Smooth muscle cell (in vitro differentiated cells): ENCODE data around the gene RPS6KA2. TPM values are rescaled to one million over a fixed set of nuclear protein-coding genes. Genes with fewer than 3 reads are reported as not detected.

Experiments
- DNase-seq: peaks from one replicate; lab custom pipeline; 2025; ENCODE audit not compliant: unreplicated experiment; lab: John Stamatoyannopoulos, UW
- H2AFZ ChIP-seq: fragments of 200-600 bp; sonication (generic); 2 replicates; pipeline ENCODE4 v1.6.0; 2016; ENCODE audit warnings: antibody characterized with exemption, low read depth, mild to moderate bottlenecking
- H3F3A ChIP-seq: fragments of 200-600 bp; sonication (generic); 2 replicates; pipeline ENCODE4 v1.6.0; 2017; ENCODE audit warnings: antibody characterized with exemption, low read depth
- H3K27ac ChIP-seq: fragments of 200-600 bp; sonication (generic); 2 replicates; pipeline ENCODE4 v1.5.1; 2016; ENCODE audit warnings: low read depth, mild to moderate bottlenecking
- H3K27me3 ChIP-seq: fragments of 200-600 bp; sonication (generic); 2 replicates; pipeline ENCODE4 v1.6.1; 2016; ENCODE audit warnings: low read depth, mild to moderate bottlenecking
- H3K36me3 ChIP-seq: fragments of 200-600 bp; sonication (generic); 2 replicates; pipeline ENCODE4 v1.5.1; 2016; ENCODE audit warnings: low read depth
- H3K4me1 ChIP-seq: fragments of 200-600 bp; sonication (generic); 2 replicates; pipeline ENCODE4 v1.5.1; 2016; ENCODE audit warnings: low read depth
- H3K4me2 ChIP-seq: fragments of 200-600 bp; sonication (generic); 2 replicates; pipeline ENCODE4 v1.6.0; 2016; ENCODE audit warnings: mild to moderate bottlenecking
- H3K4me3 ChIP-seq: fragments of 200-600 bp; sonication (generic); 2 replicates; pipeline ENCODE4 v1.5.1; 2016; ENCODE audit warnings: mild to moderate bottlenecking
- H3K79me2 ChIP-seq: fragments of 200-600 bp; sonication (generic); 2 replicates; pipeline ENCODE4 v1.6.0; 2016; ENCODE audit warnings: low read depth, mild to moderate bottlenecking
- H3K9ac ChIP-seq: fragments of 200-600 bp; sonication (generic); 2 replicates; pipeline ENCODE4 v1.6.0; 2016; ENCODE audit warnings: low read depth
- H3K9me3 ChIP-seq: fragments of 200-600 bp; sonication (generic); replicated peaks from 2 replicates; pipeline ENCODE4 v1.5.1; 2016; ENCODE audit warnings: low read depth
- H4K20me1 ChIP-seq: fragments of 200-600 bp; sonication (generic); 2 replicates; pipeline ENCODE4 v1.6.0; 2016; ENCODE audit warnings: low read depth
- CTCF ChIP-seq: fragments of 200-600 bp; sonication (generic); IDR thresholded peaks from 2 replicates; pipeline ENCODE4 v1.5.1; 2017; ENCODE audit warnings: borderline replicate concordance, mild to moderate bottlenecking, antibody characterized with exemption; ENCODE audit not compliant: insufficient read depth, poor library complexity, severe bottlenecking
- WGBS: methylation state at CpG from one replicate; pipeline ENCODE4 v1.1.7; 2016; ENCODE audit warnings: low lambda C conversion rate; 5-methylcytosine and 5-hydroxymethylcytosine counted together
- polyA plus RNA-seq: library from polyadenylated mRNA; unstranded; fragments of >200 nt; fragmentation: Nextera tagmentation; extraction: Ambion mirVana; gene quantifications from 2 replicates; pipeline ENCODE4 v1.2.1, GENCODE V29; 2016
- total RNA-seq: library from RNA; depleted of rRNA; stranded (reverse); fragments of >200 nt; gene quantifications from 2 replicates; pipeline ENCODE4 v1.2.3, GENCODE V29; 2014

RPS6KA2 gene
- total and polyA plus RNA-seq, 2 experiments from 2014 or later: 7.8 to 10.4 TPM

GRCh38 chr6:166381733-166382499 is 245.1 kb downstream of the RPS6KA2 start:
- Histone ChIP-seq H3K27ac (no peak overlapping the region), H3K4me1 (peaks cover 6% of the 10 kb centered on the region), H3K4me3 (peak overlapping the region; percentile 98), H3K9ac (peak overlapping the region; percentile 74), H3K4me2 (peak overlapping the region; percentile 97), H4K20me1 (peaks cover 8% of the 10 kb centered on the region), H2AFZ (peak overlapping the region; percentile 96), H3K79me2 (peaks cover 4% of the 10 kb centered on the region), H3K9me3 (no peaks in the 10 kb centered on the region), H3K27me3 (no peaks in the 10 kb centered on the region), H3K36me3 (no peaks in the 10 kb centered on the region), H3F3A (no peaks in the 10 kb centered on the region)
- 1% methylated on average over 49 of the region's 49 CpGs for WGBS
- no peak for DNase-seq
- peak; percentile 74 for TF ChIP-seq CTCF

- Histone ChIP-seq H4K20me1 (peaks cover 8% of the 10 kb centered on the region), H3K27ac (no peak overlapping the region), H2AFZ (peak overlapping the region; percentile 96), H3K27me3 (no peaks in the 10 kb centered on the region), H3K9me3 (no peaks in the 10 kb centered on the region), H3K9ac (peak overlapping the region; percentile 74), H3K79me2 (peaks cover 4% of the 10 kb centered on the region), H3K4me2 (peak overlapping the region; percentile 97), H3F3A (no peaks in the 10 kb centered on the region), H3K36me3 (no peaks in the 10 kb centered on the region), H3K4me1 (peaks cover 6% of the 10 kb centered on the region), H3K4me3 (peak overlapping the region; percentile 98)
- 44% methylated on average over 6 of the region's 6 CpGs for WGBS
- no peak for DNase-seq
- TF ChIP-seq CTCF: no peak
Measured at GRCh38 chr6:166381381-166381732, 245.7 kb downstream of the RPS6KA2 start.

DNA sequence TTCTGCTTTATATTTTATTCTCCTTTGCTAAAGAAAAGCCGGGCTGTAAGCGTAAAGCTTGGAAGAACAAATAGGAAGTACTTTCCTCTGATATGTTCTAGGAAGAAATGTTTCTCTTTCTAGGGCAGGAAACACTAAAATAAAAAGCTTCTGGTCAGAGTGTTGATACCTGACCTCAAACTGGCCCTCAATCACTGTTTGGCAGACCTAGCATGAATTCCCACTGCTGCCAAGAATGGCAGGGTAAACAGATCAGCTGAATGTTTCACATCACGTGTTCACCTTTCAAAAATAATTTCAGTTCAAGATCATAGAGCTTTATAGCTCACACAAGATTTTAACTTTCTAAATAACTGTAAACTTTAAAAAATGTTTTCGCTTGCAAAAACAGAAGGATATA is 247.3 kb downstream of the RPS6KA2 start:
- DNase-seq: no peak
- Histone ChIP-seq H3F3A (no peaks in the 10 kb centered on the region), H3K27me3 (no peaks in the 10 kb centered on the region), H4K20me1 (peaks cover 8% of the 10 kb centered on the region), H3K27ac (no peak overlapping the region), H2AFZ (no peak overlapping the region), H3K4me3 (no peak overlapping the region), H3K9me3 (no peaks in the 10 kb centered on the region), H3K9ac (no peak overlapping the region), H3K4me1 (peaks cover 6% of the 10 kb centered on the region), H3K4me2 (no peak overlapping the region), H3K36me3 (no peaks in the 10 kb centered on the region), H3K79me2 (peaks cover 4% of the 10 kb centered on the region)
- 95% methylated on average over 4 of the region's 4 CpGs for WGBS
- TF ChIP-seq CTCF: no peak

DNA sequence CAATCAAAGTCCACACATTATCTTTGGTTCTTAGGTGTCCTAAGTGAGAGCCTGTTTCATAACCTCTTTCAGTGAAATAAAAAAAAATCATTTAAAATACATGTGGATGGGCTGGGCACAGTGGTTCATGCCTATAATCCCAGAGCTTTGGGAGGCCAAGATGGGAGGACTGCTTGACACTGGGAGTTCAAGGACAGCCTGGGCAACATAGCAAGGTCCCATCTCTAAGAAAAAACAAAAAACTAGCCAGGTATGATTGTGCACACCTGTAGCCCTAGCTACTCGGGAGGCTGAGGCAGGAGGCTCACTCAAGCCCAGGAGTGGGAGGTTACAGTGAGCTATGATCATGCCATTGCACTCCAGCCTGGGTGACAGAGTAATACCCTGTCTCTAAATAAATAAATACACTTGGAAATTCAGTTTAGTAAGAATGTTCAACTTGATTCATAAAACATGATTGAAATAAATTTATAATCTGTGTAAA is 247.9 kb downstream of the RPS6KA2 start:
- Histone ChIP-seq H3K79me2 (peaks cover 4% of the 10 kb centered on the region), H3K9me3 (no peaks in the 10 kb centered on the region), H3K9ac (no peak overlapping the region), H3K27me3 (no peaks in the 10 kb centered on the region), H3K27ac (no peak overlapping the region), H3K36me3 (no peaks in the 10 kb centered on the region), H3K4me2 (no peak overlapping the region), H3F3A (no peaks in the 10 kb centered on the region), H3K4me1 (peaks cover 6% of the 10 kb centered on the region), H4K20me1 (peaks cover 8% of the 10 kb centered on the region), H2AFZ (no peak overlapping the region), H3K4me3 (no peak overlapping the region)
- no peak for DNase-seq
- TF ChIP-seq CTCF: no peak
- 88% methylated on average over 1 of the region's 1 CpG for WGBS
